IgD-negative memory B cell (primary cell): ENCODE measurements around the gene TNFRSF11A. TPM values are rescaled to one million over a fixed set of nuclear protein-coding genes. Genes with fewer than 3 reads are reported as not detected.

Experiments
- H3K27ac Mint-ChIP-seq, 3 donors: one replicate each; pipeline ENCODE4 v1.8.0; 2020 to 2022; ENCODE audit warnings: mild to moderate bottlenecking in 3 of 3, mixed read lengths in 3 of 3, moderate library complexity in 1 of 3
- H3K27me3 Mint-ChIP-seq: one replicate; pipeline ENCODE4 v1.8.0; 2021; ENCODE audit warnings: mixed read lengths
- H3K36me3 Mint-ChIP-seq: one replicate; pipeline ENCODE4 v1.8.0; 2020; ENCODE audit warnings: mild to moderate bottlenecking, mixed read lengths
- H3K4me1 Mint-ChIP-seq, 3 donors: one replicate each; pipeline ENCODE4 v1.8.0; 2020 to 2022; ENCODE audit warnings: mixed read lengths in 3 of 3, mild to moderate bottlenecking in 1 of 3
- H3K4me3 Mint-ChIP-seq, 4 donors: one replicate each; pipeline ENCODE4 v1.8.0; 2020 to 2022; ENCODE audit warnings: mild to moderate bottlenecking in 4 of 4, mixed read lengths in 4 of 4, moderate library complexity in 3 of 4
- H3K9me3 Mint-ChIP-seq, 3 donors: one replicate each; pipeline ENCODE4 v1.8.0; 2020 to 2021; ENCODE audit warnings: mixed read lengths in 3 of 3, mild to moderate bottlenecking in 1 of 3
- polyA plus RNA-seq: library from polyadenylated mRNA; unstranded; fragments of 300-500 nt; fragmentation: Illumina TruSeq; gene quantifications from one replicate; pipeline ENCODE4 v1.2.3, GENCODE V29; 2021

The TNFRSF11A gene
- polyA plus RNA-seq, 1 donor from 2014 or later = not detected

DNA sequence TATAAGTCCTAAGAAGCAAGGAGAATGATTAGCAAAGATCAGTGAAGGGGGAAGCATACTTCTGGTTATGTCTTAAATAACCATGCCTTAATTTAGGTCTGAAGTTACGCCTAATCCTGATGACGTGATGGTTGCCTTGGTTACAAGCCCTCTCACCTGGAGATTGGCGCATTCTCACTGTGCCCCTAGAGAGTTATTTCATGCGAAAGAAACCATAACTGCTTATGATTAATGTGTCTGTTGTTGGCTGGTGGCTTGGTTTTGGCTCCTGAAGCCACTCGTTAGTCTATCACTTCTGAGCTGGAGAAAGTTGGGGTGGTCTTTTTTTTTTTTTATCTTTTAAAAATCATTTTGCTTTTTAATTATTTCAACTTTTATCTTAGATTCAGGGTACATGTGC lies 47.0 kb downstream of the TNFRSF11A start:
- H3K27me3 Mint-ChIP-seq = peaks cover 6% of the 10 kb centered on the region
- no peaks in the 10 kb centered on the region for H3K36me3 Mint-ChIP-seq
- H3K4me3 Mint-ChIP-seq = no peak overlapping the region
- H3K27ac Mint-ChIP-seq = no peak overlapping the region
- no peaks in the 10 kb centered on the region for H3K9me3 Mint-ChIP-seq
- peaks cover 5 to 11% (median 8%) of the 10 kb centered on the region in 3 donors for H3K4me1 Mint-ChIP-seq

DNA sequence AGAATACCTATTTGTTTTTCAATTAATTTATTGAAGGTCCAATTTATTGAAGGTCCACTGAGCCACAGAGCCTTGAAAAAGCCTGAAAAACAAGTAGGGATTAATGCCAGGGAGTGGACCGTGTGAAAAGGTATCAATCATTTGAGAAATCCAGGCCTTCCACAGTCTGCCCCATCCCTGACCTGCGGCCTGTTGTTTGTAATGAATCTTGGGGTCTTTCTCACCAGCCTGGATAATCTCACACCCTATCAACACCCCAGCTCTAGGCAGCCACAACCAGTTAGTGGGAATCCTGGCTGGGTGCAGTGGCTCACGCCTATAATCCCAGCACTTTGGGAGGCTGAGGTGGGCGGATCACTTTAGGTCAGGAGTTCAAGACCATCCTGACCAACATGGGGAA lies 47.8 kb downstream of the TNFRSF11A start:
- no peaks in the 10 kb centered on the region for H3K36me3 Mint-ChIP-seq
- H3K9me3 Mint-ChIP-seq = no peaks in the 10 kb centered on the region
- H3K27me3 Mint-ChIP-seq = peaks cover 5% of the 10 kb centered on the region
- H3K27ac Mint-ChIP-seq = no peak overlapping the region
- H3K4me1 Mint-ChIP-seq = peaks cover 5 to 11% (median 8%) of the 10 kb centered on the region in 3 donors
- no peak overlapping the region for H3K4me3 Mint-ChIP-seq

DNA sequence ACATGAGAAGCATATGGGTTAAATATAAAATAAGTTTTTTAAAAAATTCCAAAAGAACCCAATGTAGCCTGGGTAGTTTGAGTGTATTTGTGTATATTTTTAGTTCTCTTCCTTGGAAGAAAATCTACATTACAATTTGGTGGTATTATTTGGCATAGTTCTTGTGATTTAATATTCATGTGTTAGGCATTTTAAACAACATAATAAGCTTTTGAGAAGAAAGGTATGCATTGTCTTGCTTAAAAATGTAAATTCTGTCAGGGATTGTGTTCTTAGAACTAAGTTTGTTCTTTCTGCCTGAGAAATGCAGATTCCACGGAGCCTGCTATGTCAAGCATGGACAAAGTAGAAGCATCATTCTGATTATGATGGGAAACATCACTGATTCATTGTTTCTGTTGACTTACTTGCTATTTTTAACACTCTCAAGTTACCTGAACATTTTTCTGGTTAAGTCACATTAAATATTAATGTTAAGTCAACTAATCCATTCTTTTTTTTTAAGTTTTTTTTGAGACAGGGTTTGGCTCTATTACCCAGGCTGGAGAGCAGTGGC lies 49.4 kb downstream of the TNFRSF11A start:
- Mint-ChIP-seq H3K36me3 (no peaks in the 10 kb centered on the region), H3K9me3 (no peaks in the 10 kb centered on the region), H3K4me3 (no peak overlapping the region), H3K4me1 (peaks cover 5 to 10% (median 8%) of the 10 kb centered on the region in 3 donors), H3K27me3 (peaks cover 5% of the 10 kb centered on the region), H3K27ac (no peak overlapping the region)

DNA sequence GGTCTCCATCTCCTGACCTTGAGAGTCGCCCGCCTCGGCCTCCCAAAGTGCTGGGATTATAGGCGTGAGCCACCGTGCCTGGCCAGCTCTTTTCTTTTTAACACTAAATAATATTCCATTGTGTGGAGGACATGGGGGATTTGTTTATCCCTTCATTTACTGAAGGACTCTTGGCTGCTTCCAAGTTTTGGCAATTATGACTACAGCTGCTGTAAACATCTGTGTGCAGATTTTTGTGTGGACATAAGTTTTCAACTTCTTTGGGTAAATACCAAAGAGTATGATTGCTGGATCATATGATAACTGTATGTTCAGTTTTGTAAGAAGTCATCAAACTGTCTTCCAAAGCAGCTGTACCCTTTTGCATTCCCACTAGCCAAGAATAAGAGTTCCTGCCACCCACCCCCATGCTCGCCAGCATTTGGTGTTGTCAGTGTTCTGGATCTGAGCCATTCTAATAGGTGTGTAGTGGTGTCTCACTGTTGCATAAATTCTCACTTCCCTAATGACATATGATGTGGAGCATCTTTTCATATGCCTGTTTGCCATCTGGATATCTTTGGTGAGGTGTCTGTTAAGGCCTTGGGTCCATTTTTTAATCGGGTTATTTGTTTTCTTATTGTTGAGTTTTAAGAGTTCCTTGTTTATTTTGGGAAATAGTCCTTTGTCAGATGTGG lies 52.2 kb downstream of the TNFRSF11A start:
- Mint-ChIP-seq H3K4me3 (no peak overlapping the region), H3K4me1 (peaks cover 3 to 5% (median 5%) of the 10 kb centered on the region in 3 donors), H3K27ac (no peak overlapping the region), H3K36me3 (no peaks in the 10 kb centered on the region), H3K9me3 (peaks cover 0 to under 1% (median 0%) of the 10 kb centered on the region in 3 donors), H3K27me3 (peaks cover 5% of the 10 kb centered on the region)

DNA sequence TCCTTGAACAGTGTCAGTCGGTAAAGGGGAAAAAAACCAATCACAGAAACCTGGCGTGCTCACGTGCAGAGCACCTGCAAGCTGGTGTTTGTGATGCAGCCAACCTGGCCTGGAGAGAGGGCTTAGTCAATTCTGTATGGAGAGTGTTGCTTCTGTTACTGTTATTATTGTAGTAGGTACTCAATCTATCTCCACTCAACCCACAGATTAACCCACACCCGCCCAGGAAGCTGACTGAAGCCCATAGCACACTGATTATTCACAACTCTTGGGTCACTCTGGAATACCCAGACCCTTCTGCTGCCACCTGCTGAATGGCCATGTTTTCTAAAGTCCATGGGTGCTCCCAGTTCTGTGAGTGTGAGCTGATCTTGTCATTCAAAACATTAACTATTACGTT lies 53.9 kb downstream of the TNFRSF11A start:
- Mint-ChIP-seq H3K27ac (no peak overlapping the region), H3K36me3 (peaks cover 1% of the 10 kb centered on the region), H3K4me1 (peaks cover 0 to under 1% (median 0%) of the 10 kb centered on the region in 3 donors), H3K9me3 (peaks cover 0 to 5% (median 0%) of the 10 kb centered on the region in 3 donors), H3K27me3 (peaks cover 2% of the 10 kb centered on the region), H3K4me3 (no peak overlapping the region)

DNA sequence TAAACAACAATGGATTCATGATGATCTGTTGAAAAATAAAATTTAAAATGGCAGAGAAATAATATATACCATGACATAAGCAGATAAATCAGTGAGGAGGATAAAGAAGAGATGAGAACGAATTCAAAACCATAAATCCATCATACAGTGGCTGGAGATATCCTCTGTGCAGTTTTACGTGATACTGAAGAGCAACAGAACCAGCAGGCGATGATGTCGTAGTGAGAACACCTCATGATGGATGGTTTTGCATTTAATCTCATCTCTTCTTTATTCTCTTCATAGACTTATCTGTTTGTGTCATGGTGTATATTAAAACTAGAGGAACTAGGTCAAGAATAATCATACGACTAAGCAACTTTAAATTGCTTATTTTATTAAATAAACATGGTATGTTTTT lies 56.3 kb downstream of the TNFRSF11A start:
- Mint-ChIP-seq H3K9me3 (peaks cover 0 to 5% (median 0%) of the 10 kb centered on the region in 3 donors), H3K4me1 (no peaks in the 10 kb centered on the region), H3K4me3 (no peak overlapping the region), H3K27ac (no peak overlapping the region), H3K27me3 (peaks cover 3% of the 10 kb centered on the region), H3K36me3 (peaks cover 1% of the 10 kb centered on the region)

DNA sequence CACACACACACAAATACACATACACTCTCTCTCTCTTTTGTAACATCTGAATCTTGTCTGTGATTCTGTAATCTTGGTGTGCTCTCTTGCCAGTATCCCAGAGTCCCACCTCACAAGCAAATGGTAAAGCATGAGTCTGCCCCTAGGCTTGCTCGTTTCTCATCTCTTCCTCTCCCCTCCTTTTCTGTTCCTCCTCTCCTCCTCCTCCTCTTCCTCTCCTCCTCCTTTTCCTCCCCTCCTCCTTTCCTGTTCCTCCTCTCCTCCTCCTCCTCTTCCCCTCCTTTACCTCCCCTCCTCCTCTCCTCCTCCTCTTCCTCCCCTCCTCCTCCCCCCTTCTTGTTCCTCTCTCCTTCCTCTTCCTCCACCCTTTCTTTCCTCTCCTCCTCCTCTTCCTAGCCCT lies 59.0 kb downstream of the TNFRSF11A start:
- Mint-ChIP-seq H3K27ac (no peak overlapping the region), H3K27me3 (peaks cover 9% of the 10 kb centered on the region), H3K9me3 (peaks cover 0 to 5% (median 0%) of the 10 kb centered on the region in 3 donors), H3K4me1 (no peaks in the 10 kb centered on the region), H3K4me3 (no peak overlapping the region), H3K36me3 (peaks cover 1% of the 10 kb centered on the region)

DNA sequence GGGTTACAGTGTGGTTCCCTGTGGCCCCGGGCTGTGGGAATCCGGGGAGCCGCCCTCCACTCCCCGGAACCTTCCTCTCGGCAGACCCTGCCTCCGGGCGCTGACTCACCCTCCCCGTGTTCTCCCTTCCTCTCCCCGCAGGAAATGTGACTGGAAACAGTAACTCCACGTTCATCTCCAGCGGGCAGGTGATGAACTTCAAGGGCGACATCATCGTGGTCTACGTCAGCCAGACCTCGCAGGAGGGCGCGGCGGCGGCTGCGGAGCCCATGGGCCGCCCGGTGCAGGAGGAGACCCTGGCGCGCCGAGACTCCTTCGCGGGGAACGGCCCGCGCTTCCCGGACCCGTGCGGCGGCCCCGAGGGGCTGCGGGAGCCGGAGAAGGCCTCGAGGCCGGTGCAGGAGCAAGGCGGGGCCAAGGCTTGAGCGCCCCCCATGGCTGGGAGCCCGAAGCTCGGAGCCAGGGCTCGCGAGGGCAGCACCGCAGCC lies 59.5 kb downstream of the TNFRSF11A start:
- Mint-ChIP-seq H3K9me3 (peaks cover 0 to 5% (median 0%) of the 10 kb centered on the region in 3 donors), H3K27ac (no peak overlapping the region), H3K4me3 (no peak overlapping the region), H3K4me1 (no peaks in the 10 kb centered on the region), H3K27me3 (peaks cover 10% of the 10 kb centered on the region), H3K36me3 (peaks cover 1% of the 10 kb centered on the region)

DNA sequence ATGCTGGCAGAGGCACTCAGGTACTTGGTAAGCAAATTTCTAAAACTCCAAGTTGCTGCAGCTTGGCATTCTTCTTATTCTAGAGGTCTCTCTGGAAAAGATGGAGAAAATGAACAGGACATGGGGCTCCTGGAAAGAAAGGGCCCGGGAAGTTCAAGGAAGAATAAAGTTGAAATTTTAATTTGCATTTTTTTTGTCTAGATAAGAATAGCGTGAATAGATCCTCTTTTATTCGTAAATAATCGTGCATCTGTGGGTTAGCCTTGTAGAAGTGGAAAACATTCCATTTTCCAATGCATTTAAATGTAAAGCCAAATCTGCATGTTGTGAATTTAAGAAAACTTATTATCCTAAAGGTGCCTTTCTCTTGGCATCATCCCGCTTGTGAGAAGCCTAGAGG lies 61.0 kb downstream of the TNFRSF11A start:
- Mint-ChIP-seq H3K9me3 (peaks cover 3 to 9% (median 4%) of the 10 kb centered on the region in 3 donors), H3K27me3 (peaks cover 14% of the 10 kb centered on the region), H3K4me1 (no peaks in the 10 kb centered on the region), H3K36me3 (peaks cover 1% of the 10 kb centered on the region), H3K27ac (no peak overlapping the region), H3K4me3 (no peak overlapping the region)

DNA sequence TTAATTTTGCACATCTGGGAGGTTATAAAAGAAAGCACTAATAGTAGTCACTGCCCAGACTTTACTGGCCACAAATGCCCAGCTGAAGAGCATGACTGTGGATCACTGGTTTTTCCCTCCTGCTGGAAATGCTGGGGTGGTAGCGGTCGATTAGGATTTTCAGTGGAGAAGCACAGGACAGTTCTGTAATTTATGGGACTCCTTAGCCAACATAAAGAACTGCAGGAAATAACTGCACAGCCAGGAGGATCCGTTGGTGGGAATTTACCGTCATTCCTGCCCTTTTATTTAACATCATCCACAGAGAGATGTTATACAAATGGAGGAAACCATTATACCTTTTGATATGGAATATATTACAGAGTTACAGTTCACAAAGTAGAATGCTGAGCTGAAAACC lies 61.5 kb downstream of the TNFRSF11A start:
- no peaks in the 10 kb centered on the region for H3K4me1 Mint-ChIP-seq
- peaks cover 1% of the 10 kb centered on the region for H3K36me3 Mint-ChIP-seq
- H3K4me3 Mint-ChIP-seq = no peak overlapping the region
- no peak overlapping the region for H3K27ac Mint-ChIP-seq
- peaks cover 15% of the 10 kb centered on the region for H3K27me3 Mint-ChIP-seq
- H3K9me3 Mint-ChIP-seq = peaks cover 3 to 14% (median 4%) of the 10 kb centered on the region in 3 donors

DNA sequence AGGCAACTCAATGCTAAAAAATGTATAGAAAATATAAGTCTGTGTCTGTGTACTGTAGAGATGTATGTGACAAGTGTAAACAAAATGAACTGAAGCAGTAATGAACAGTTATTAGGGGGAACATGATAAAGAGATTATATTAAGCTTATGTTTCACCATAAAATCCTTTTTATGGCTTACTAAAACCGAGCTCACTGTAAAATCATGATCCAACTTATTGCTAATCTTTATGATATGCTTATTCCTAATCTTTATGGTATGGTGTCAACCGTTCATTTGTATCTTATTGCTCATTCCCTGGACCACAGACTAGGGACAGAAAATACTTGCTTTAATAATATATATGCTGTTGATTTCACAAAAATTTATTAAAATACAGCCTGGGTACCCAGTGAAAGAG lies 62.1 kb downstream of the TNFRSF11A start:
- peaks cover 3 to 14% (median 4%) of the 10 kb centered on the region in 3 donors for H3K9me3 Mint-ChIP-seq

DNA sequence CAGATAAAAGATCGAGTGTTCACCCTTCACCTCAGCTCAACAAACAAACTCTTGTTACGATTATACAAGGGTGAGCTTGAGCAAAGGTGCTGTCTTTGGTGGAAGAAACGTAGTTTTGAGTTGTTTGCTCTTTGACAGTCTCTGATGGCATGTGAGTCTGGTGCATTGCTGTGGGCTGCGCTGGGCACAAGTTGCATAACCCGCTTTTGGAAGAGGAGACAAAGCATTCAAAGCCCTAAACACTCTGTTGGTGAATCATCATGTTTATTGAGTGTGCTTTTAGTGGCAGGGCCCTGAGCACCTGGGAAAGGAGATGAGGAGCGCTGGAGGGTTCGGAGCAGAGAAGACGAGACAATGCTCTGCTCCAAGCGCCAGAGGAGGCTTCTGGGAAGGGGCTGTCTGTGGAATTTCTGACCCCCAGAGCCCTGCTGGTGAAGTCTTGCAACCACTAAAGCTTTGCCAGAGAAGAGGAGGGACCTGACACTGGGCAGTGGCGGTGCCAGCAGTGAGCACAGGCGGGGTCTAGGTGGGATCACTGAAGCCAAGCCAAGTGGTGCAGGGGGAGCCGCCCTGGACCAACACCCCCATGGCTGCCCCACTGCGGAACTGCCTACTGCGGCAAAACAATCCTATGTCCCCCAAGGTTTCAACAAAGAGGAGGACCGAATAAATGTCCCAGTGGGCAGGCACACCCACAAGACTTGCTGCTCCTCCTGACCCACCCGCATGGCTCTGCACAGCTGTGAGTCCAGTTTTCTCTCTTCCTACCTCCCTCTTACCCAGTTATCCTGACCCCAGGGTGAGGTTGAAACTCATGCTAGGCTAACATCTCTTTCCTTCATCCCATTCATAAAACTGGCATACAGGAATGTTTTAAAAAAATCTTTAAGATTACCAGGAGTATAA lies 64.0 kb downstream of the TNFRSF11A start:
- Mint-ChIP-seq H3K27ac (no peak overlapping the region), H3K36me3 (no peaks in the 10 kb centered on the region), H3K4me1 (no peaks in the 10 kb centered on the region), H3K9me3 (peaks cover 3 to 9% (median 4%) of the 10 kb centered on the region in 3 donors), H3K4me3 (no peak overlapping the region), H3K27me3 (peaks cover 21% of the 10 kb centered on the region)

More for the DNA sequence above, 62.1 kb downstream of the TNFRSF11A start:
- Mint-ChIP-seq H3K4me3 (no peak overlapping the region), H3K27me3 (peaks cover 15% of the 10 kb centered on the region), H3K27ac (no peak overlapping the region), H3K36me3 (peaks cover 1% of the 10 kb centered on the region), H3K4me1 (no peaks in the 10 kb centered on the region)

DNA sequence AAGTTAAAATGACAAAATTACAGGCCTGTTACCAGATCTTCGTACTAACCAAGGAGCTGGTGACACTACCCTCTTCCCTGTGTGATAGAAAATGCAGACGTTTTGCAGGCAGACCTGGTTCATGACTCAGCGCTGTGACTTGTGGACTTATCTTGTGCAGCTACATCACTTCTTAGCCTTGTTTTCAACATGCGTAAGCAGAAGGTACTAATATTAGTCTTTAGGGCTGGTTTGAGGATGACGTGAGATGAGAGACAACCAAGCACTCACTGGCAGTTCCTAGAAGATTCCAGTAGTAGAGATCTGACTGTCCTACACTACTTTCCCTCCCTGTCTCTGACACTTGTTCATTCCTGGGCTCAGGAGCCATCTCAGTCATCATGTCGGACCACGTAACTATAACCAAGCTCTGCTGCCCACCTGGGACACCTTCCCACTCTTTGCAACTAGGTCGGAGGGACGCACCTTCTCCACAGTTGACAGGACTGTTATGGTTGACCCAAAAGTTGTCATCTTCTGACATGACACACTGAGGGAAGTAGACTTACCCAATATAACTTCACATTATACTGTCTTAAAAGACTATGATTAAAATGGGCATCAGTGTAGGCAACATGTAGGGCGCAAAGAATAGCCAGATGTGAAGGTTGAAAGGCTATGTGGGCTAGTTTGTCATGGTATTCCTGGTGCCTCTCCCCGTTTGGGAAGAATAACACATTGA lies 64.8 kb downstream of the TNFRSF11A start:
- H3K27ac Mint-ChIP-seq = no peak overlapping the region
- no peaks in the 10 kb centered on the region for H3K36me3 Mint-ChIP-seq
- H3K4me3 Mint-ChIP-seq = no peak overlapping the region
- peaks cover 3 to 9% (median 4%) of the 10 kb centered on the region in 3 donors for H3K9me3 Mint-ChIP-seq
- H3K4me1 Mint-ChIP-seq = no peaks in the 10 kb centered on the region
- peaks cover 21% of the 10 kb centered on the region for H3K27me3 Mint-ChIP-seq

DNA sequence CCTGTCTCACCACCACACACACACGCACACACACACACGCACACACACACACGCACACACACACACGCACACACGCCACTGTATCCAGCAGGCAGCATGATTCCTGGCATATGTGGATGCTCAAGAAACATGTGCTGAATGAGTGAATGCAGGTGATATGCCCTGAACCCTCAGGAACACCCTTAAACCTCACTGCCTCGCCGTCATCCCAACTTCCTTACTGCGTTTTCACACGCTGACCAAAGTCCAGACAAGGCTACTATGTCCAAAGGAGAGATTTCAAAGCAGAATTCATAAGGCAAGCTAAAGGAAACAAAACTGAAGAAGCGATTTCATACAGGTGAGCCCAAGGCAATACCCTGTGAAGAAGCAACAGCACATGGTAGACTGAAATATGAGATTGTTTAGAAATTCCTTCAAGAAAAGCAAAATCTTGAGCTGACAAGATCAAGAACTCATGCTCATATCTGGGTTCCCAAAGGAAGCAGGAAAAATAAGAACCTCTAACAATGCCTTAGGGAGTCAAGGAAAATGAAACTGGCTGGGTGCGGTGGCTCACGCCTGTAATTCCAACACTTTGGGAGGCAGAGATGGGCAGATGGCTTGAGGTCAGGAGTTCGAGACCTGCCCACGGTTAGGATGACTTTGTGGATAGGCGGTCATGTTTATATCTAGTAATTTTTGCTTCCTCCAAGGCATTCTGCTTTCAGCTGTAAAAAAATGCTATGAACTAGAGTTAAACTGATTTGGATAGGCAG lies 69.1 kb downstream of the TNFRSF11A start:
- Mint-ChIP-seq H3K27me3 (peaks cover 15% of the 10 kb centered on the region), H3K9me3 (peaks cover 3 to 9% (median 4%) of the 10 kb centered on the region in 3 donors), H3K4me3 (no peak overlapping the region), H3K36me3 (no peaks in the 10 kb centered on the region), H3K4me1 (peaks cover 0 to 2% (median under 1%) of the 10 kb centered on the region in 3 donors), H3K27ac (no peak overlapping the region)
